Smooth muscle cell of trachea (primary cell): ENCODE results near the gene NAT14. TPM values are rescaled to one million over a fixed set of nuclear protein-coding genes. Genes with fewer than 3 reads are reported as not detected.

Source experiments
- total RNA-seq: library from RNA; depleted of rRNA; stranded (reverse); fragments of >200 nt; gene quantifications from 2 replicates; pipeline ENCODE4 v1.2.1, GENCODE V29; 2014

NAT14 gene
- total RNA-seq = 18.7 and 20.8 TPM in 2 replicates

GRCh38 chr19:55484593-55485438, at the start of gene NAT14:
NAT14 (plus strand) TSS chr19:55485188; CDS start chr19:55485709, 521 bp downstream.

GRCh38 chr19:55443045-55443823, 41.8 kb upstream of the NAT14 start, which contains the start of gene SHISA7:
SHISA7 (minus strand) TSS chr19:55443300; CDS start chr19:55442863, 437 bp downstream.

GRCh38 chr19:55461259-55461973, 23.6 kb upstream of the NAT14 start, which contains the start of gene ISOC2:
ISOC2 (minus strand) TSS chr19:55461642; CDS start chr19:55456486, 5,156 bp downstream.

GRCh38 chr19:55464662-55465054, 20.3 kb upstream of the NAT14 start, which contains the start of gene C19orf85:
C19orf85 (minus strand) TSS chr19:55464751; CDS start chr19:55464554, 197 bp downstream.

GRCh38 chr19:55476100-55476775, 8.8 kb upstream of the NAT14 start, which contains the start of gene ZNF628:
ZNF628 (plus strand) TSS chr19:55476617; CDS start chr19:55479911, 3,294 bp downstream.

GRCh38 chr19:55487924-55488687, 3.1 kb downstream of the NAT14 start, which contains the start of gene SSC5D:
SSC5D (plus strand) TSS chr19:55488436; CDS start chr19:55488590, 154 bp downstream.

Other genes starting within 250 kb of the NAT14 start
- gene PPP6R1, start 226.2 kb upstream of the NAT14 start, total RNA-seq = 33.6 and 48.0 TPM in 2 replicates
- gene HSPBP1, start 205.1 kb upstream of the NAT14 start, total RNA-seq = 28.8 and 39.3 TPM in 2 replicates
- gene BRSK1, start 201.2 kb upstream of the NAT14 start, total RNA-seq = 4.0 and 5.2 TPM in 2 replicates
- not detected in 2 replicates for gene TMEM150B, start 159.8 kb upstream of the NAT14 start, total RNA-seq
- 9.0 and 10.1 TPM in 2 replicates for gene KMT5C, start 145.3 kb upstream of the NAT14 start, total RNA-seq
- not detected in 2 replicates for gene COX6B2, start 130.5 kb upstream of the NAT14 start, total RNA-seq
- gene GARIN5B, start 121.9 kb upstream of the NAT14 start, total RNA-seq = not detected in 2 replicates
- 2.6 and 3.6 TPM in 2 replicates for gene IL11, start 114.7 kb upstream of the NAT14 start, total RNA-seq
- not detected in 2 replicates for gene TMEM190, start 108.4 kb upstream of the NAT14 start, total RNA-seq
- gene TMEM238, start 100.9 kb upstream of the NAT14 start, total RNA-seq = 0.58 and 0.83 TPM in 2 replicates
- gene RPL28, start 99.3 kb upstream of the NAT14 start, total RNA-seq = 190 and 286 TPM in 2 replicates
- gene UBE2S, start 77.4 kb upstream of the NAT14 start, total RNA-seq = 53.1 and 144 TPM in 2 replicates
- gene SHISA7, start 41.9 kb upstream of the NAT14 start, total RNA-seq = under 0.01 TPM in 1 of 2 replicates, not detected in the other
- 51.3 TPM in 2 replicates for gene ISOC2, start 23.5 kb upstream of the NAT14 start, total RNA-seq
- not detected in 2 replicates for gene C19orf85, start 20.4 kb upstream of the NAT14 start, total RNA-seq
- gene ZNF628, start 8.6 kb upstream of the NAT14 start, total RNA-seq = 1.6 and 3.3 TPM in 2 replicates
- gene SSC5D, start 3.2 kb downstream of the NAT14 start, total RNA-seq = 14.4 and 47.6 TPM in 2 replicates
- gene SBK2, start 51.9 kb downstream of the NAT14 start, total RNA-seq = 0.17 TPM in 1 of 2 replicates, not detected in the other
- gene SBK3, start 60.4 kb downstream of the NAT14 start, total RNA-seq = 0.44 TPM in 1 of 2 replicates, not detected in the other
- 5.2 and 9.3 TPM in 2 replicates for gene ZNF579, start 95.7 kb downstream of the NAT14 start, total RNA-seq
- 3.8 and 5.2 TPM in 2 replicates for gene FIZ1, start 114.3 kb downstream of the NAT14 start, total RNA-seq
- gene ZNF524, start 115.1 kb downstream of the NAT14 start, total RNA-seq = 8.9 and 21.0 TPM in 2 replicates
- gene ZNF865, start 120.5 kb downstream of the NAT14 start, total RNA-seq = 3.5 and 3.9 TPM in 2 replicates
- gene ZNF784, start 139.4 kb downstream of the NAT14 start, total RNA-seq = 4.7 and 4.8 TPM in 2 replicates
- 4.2 and 6.3 TPM in 2 replicates for gene ZNF580, start 155.8 kb downstream of the NAT14 start, total RNA-seq
- 17.2 and 31.8 TPM in 2 replicates for gene ZNF581, start 158.5 kb downstream of the NAT14 start, total RNA-seq
- 12.8 and 13.4 TPM in 2 replicates for gene CCDC106, start 163.0 kb downstream of the NAT14 start, total RNA-seq
- 100 and 116 TPM in 2 replicates for gene U2AF2, start 169.8 kb downstream of the NAT14 start, total RNA-seq
- gene EPN1, start 190.0 kb downstream of the NAT14 start, total RNA-seq = 83.7 and 153 TPM in 2 replicates